ENCODE measurements around the gene TP53I13. TPM values are rescaled to one million over a fixed set of nuclear protein-coding genes. Genes with fewer than 3 reads are reported as not detected.
A peak's percentile ranks its signal among the peaks of the same experiment; 100 is the strongest.

TP53I13 gene
- total and polyA plus RNA-seq, 2 donors (not counting 3 experiments of a cell fraction or from before 2014, with no cell fraction given), result 41.1 to 42.7 TPM

- Histone ChIP-seq H3K4me2 (ENCODE audit: insufficient read depth, low read length) (peak overlapping the region; percentile 45), H3K9me1 (replicated peaks; ENCODE audit: control insufficient read depth, extremely low read depth, insufficient read depth, low read length) (no peaks in the 10 kb centered on the region), H3K4me1 (ENCODE audit: control insufficient read depth, extremely low read depth, insufficient read depth, low read length) (peaks cover 22% of the 10 kb centered on the region), H2AFZ (ENCODE audit: low read depth, low read length) (peak overlapping the region; percentile 87), H3K9me3 (replicated peaks; ENCODE audit: control insufficient read depth, insufficient read depth, low read length) (no peaks in the 10 kb centered on the region), H3K79me2 (ENCODE audit: control insufficient read depth, insufficient read depth, low read length) (no peaks in the 10 kb centered on the region), H3K36me3 (ENCODE audit: control insufficient read depth in 2 of 2, extremely low read depth in 1 of 2, insufficient read depth in 2 of 2, low read length in 2 of 2) (no peaks in the 10 kb centered on the region), H3K9ac (replicated peaks; ENCODE audit: extremely low read depth, insufficient read depth, low read length) (no peak overlapping the region), H3K4me3 (replicated peaks in 1 of 3; ENCODE audit: insufficient read depth in 1 of 3, low read depth in 1 of 3, low read length in 3 of 3) (peak overlapping the region; percentile 9 to 46 (median 28)), H3K27me3 (ENCODE audit: control insufficient read depth in 2 of 2, insufficient read depth in 2 of 2, low read length in 2 of 2) (no peaks in the 10 kb centered on the region), H4K20me1 (replicated peaks; ENCODE audit: control insufficient read depth, extremely low read depth, insufficient read depth, low read length) (no peaks in the 10 kb centered on the region), H3K27ac (ENCODE audit: insufficient read depth, low read depth, low read length) (no peak overlapping the region)
- BruUV-seq (replicated peaks), result no TSS peak
- CTCF ChIA-PET, result interaction anchor here (1.0 to 4.9 kb wide), 6 partner anchors 10 to 196 kb away, joined by 3 to 34 read pairs (median 8); partner anchors contain the start of gene ANKRD13B
- intact Hi-C loops (cut with micrococcal nuclease) (loop anchor here (5.0 kb wide), 3 partner anchors 51 to 274 kb away; partner anchors contain the start of genes NUFIP2 and TAOK1), dilution Hi-C loops (cut with MboI; ENCODE audit: extremely low pct_ligation_motif_present, low sequenced_read_pairs) (no loop called here)
- peak; percentile 70 for FAIRE-seq
- POLR2A ChIA-PET, result no interaction called here
- DNase-seq (ENCODE audit: low read depth, low spot score), result peak; percentile 25
- TF ChIP-seq CTCF (IDR thresholded peaks at IDR 0.05; ENCODE audit: extremely low read depth in 1 of 2, insufficient read depth in 1 of 2, low read depth in 1 of 2, low read length in 2 of 2), result peak; percentile 10 to 34
- no peak for TF ChIP-seq POLR2A (IDR thresholded peaks at IDR 0.05; ENCODE audit: low read depth, low read length)
Observed at GRCh38 chr17:29565643-29566472, 2.6 kb upstream of the TP53I13 start.
